ENCODE measurements around the gene DENND1A. TPM values are rescaled to one million over a fixed set of nuclear protein-coding genes. Genes with fewer than 3 reads are reported as not detected.

DENND1A gene
- total RNA-seq, 1 experiment from 2014 or later: 23.5 TPM

DNA sequence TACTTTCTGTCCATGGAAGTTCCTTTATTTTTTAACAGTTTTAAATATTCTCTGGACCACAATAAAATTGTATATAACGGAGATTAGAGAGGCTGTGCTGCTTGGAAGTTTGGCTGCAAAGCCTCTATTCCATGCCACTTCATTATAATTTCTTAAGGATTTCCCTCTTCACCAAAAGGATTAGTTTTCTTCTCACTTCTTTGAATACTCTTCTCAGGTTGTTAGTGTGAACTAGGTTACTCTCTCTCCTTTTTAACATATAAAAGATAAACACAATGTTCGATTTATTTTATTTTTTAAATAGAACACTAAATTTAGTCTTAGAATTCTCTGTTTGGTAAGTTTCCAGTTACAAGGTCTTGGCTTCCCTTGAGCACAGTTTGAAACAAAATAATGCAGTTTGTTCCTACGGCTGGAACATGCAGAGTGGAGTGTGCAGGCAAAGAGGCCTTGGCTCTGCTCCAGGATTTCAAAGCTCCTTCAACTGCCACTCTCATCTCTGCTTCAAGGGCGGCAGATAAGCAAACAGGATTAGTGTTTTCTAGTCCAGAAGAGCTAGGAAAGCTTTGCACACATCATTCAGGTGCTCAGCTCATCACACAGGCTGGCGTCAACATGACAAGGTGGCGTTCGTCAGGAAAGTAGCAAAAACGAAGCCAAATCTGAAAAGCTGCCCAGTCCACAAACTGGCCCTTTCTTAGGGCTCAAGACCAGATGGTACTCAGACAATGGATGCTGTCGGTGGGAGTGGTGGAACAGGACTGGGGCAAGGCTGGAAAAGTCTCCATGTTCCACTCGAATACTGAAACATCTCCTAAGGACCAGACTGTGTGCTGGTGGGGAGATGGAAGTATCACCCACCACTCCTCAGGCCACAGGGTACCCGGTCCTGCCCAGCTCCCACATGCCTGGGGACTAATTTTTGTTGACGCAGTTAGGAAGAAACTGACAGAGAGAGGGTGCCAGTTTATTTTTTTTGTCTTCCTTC lies 287.3 kb downstream of the DENND1A start:
- no peak for DNase-seq (ENCODE audit: low spot score)
- peaks cover 14% of the 10 kb centered on the region for H3K4me1 Mint-ChIP-seq
- ChIA-PET POLR2A (no interaction called here), CTCF (no interaction called here)
- no peak overlapping the region for H3K27ac Mint-ChIP-seq
- H3K9me3 Mint-ChIP-seq: no peaks in the 10 kb centered on the region
- H3K36me3 Mint-ChIP-seq: no peaks in the 10 kb centered on the region
- TF ChIP-seq, protein P1, sequence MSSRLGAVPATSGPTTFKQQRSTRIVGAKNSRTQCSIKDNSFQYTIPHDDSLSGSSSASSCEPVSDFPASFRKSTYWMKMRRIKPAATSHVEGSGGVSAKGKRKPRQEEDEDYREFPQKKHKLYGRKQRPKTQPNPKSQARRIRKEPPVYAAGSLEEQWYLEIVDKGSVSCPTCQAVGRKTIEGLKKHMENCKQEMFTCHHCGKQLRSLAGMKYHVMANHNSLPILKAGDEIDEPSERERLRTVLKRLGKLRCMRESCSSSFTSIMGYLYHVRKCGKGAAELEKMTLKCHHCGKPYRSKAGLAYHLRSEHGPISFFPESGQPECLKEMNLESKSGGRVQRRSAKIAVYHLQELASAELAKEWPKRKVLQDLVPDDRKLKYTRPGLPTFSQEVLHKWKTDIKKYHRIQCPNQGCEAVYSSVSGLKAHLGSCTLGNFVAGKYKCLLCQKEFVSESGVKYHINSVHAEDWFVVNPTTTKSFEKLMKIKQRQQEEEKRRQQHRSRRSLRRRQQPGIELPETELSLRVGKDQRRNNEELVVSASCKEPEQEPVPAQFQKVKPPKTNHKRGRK (CRISPR knock-in tag; IDR thresholded peaks at IDR 0.05; ENCODE audit: borderline replicate concordance): no peak
- TF ChIP-seq ZNF396 (CRISPR knock-in tag; IDR thresholded peaks at IDR 0.05; ENCODE audit: borderline replicate concordance) (no peak), NFYB (CRISPR knock-in tag; conservative IDR thresholded peaks at IDR 0.05; ENCODE audit: low read depth) (no peak), NR2C2 (CRISPR knock-in tag; IDR thresholded peaks at IDR 0.05) (no peak), GRHL2 (CRISPR knock-in tag; IDR thresholded peaks at IDR 0.05; ENCODE audit: insufficient replicate concordance, severe bottlenecking) (no peak), NFATC4 (CRISPR knock-in tag; IDR thresholded peaks at IDR 0.05) (no peak)
- TF ChIP-seq, protein P2, sequence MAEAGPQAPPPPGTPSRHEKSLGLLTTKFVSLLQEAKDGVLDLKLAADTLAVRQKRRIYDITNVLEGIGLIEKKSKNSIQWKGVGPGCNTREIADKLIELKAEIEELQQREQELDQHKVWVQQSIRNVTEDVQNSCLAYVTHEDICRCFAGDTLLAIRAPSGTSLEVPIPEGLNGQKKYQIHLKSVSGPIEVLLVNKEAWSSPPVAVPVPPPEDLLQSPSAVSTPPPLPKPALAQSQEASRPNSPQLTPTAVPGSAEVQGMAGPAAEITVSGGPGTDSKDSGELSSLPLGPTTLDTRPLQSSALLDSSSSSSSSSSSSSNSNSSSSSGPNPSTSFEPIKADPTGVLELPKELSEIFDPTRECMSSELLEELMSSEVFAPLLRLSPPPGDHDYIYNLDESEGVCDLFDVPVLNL (CRISPR knock-in tag; IDR thresholded peaks at IDR 0.05; ENCODE audit: borderline replicate concordance, low read depth): no peak
- TF ChIP-seq, protein P3, sequence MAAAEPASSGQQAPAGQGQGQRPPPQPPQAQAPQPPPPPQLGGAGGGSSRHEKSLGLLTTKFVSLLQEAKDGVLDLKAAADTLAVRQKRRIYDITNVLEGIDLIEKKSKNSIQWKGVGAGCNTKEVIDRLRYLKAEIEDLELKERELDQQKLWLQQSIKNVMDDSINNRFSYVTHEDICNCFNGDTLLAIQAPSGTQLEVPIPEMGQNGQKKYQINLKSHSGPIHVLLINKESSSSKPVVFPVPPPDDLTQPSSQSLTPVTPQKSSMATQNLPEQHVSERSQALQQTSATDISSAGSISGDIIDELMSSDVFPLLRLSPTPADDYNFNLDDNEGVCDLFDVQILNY (CRISPR knock-in tag; IDR thresholded peaks at IDR 0.05): no peak
- TF ChIP-seq, protein P4, sequence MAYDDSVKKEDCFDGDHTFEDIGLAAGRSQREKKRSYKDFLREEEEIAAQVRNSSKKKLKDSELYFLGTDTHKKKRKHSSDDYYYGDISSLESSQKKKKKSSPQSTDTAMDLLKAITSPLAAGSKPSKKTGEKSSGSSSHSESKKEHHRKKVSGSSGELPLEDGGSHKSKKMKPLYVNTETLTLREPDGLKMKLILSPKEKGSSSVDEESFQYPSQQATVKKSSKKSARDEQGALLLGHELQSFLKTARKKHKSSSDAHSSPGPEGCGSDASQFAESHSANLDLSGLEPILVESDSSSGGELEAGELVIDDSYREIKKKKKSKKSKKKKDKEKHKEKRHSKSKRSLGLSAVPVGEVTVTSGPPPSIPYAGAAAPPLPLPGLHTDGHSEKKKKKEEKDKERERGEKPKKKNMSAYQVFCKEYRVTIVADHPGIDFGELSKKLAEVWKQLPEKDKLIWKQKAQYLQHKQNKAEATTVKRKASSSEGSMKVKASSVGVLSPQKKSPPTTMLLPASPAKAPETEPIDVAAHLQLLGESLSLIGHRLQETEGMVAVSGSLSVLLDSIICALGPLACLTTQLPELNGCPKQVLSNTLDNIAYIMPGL (CRISPR knock-in tag; IDR thresholded peaks at IDR 0.05): no peak
- TF ChIP-seq, protein P5, sequence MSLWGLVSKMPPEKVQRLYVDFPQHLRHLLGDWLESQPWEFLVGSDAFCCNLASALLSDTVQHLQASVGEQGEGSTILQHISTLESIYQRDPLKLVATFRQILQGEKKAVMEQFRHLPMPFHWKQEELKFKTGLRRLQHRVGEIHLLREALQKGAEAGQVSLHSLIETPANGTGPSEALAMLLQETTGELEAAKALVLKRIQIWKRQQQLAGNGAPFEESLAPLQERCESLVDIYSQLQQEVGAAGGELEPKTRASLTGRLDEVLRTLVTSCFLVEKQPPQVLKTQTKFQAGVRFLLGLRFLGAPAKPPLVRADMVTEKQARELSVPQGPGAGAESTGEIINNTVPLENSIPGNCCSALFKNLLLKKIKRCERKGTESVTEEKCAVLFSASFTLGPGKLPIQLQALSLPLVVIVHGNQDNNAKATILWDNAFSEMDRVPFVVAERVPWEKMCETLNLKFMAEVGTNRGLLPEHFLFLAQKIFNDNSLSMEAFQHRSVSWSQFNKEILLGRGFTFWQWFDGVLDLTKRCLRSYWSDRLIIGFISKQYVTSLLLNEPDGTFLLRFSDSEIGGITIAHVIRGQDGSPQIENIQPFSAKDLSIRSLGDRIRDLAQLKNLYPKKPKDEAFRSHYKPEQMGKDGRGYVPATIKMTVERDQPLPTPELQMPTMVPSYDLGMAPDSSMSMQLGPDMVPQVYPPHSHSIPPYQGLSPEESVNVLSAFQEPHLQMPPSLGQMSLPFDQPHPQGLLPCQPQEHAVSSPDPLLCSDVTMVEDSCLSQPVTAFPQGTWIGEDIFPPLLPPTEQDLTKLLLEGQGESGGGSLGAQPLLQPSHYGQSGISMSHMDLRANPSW (CRISPR knock-in tag; conservative IDR thresholded peaks at IDR 0.05; ENCODE audit: low read depth): no peak
- ATAC-seq: no peak
- no peak overlapping the region for H3K4me3 Mint-ChIP-seq
- H3K27me3 Mint-ChIP-seq (ENCODE audit: low read depth): no peaks in the 10 kb centered on the region

DNA sequence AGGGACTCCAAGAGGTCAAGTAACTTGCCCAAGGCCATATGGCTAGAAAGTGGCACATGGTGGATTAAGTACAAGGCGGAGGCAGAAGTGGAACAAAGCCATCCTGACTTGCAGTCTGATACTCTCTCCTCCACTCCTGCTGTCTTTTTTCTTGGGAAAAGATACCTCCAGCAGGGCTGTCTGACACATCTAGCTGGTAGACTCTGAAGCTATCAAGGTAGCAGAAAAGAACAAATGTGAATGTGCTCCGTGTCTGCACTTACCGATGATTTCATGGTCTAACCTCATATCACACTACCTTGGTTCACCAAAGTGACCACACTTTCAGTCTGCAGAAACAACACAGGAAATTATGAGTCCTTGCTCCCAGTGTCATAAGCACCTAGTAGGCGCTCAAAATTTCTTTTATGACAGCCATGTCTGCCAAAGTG lies 289.1 kb downstream of the DENND1A start:
- ChIA-PET CTCF (no interaction called here), POLR2A (interaction anchor here (0.5 kb wide), 1 partner anchor 9 kb away, joined by 3 read pairs; no protein-coding TSS in a partner anchor)
- ATAC-seq (no peak), DNase-seq (ENCODE audit: low spot score) (no peak)
- H3K4me3 Mint-ChIP-seq: no peak overlapping the region
- H3K27ac Mint-ChIP-seq: no peak overlapping the region
- no peaks in the 10 kb centered on the region for H3K27me3 Mint-ChIP-seq (ENCODE audit: low read depth)
- peaks cover 14% of the 10 kb centered on the region for H3K4me1 Mint-ChIP-seq
- H3K9me3 Mint-ChIP-seq: no peaks in the 10 kb centered on the region
- no peaks in the 10 kb centered on the region for H3K36me3 Mint-ChIP-seq
- no peak for TF ChIP-seq NR3C1 (CRISPR knock-in tag; conservative IDR thresholded peaks at IDR 0.05; ENCODE audit: low read depth)
- TF ChIP-seq, protein P6, sequence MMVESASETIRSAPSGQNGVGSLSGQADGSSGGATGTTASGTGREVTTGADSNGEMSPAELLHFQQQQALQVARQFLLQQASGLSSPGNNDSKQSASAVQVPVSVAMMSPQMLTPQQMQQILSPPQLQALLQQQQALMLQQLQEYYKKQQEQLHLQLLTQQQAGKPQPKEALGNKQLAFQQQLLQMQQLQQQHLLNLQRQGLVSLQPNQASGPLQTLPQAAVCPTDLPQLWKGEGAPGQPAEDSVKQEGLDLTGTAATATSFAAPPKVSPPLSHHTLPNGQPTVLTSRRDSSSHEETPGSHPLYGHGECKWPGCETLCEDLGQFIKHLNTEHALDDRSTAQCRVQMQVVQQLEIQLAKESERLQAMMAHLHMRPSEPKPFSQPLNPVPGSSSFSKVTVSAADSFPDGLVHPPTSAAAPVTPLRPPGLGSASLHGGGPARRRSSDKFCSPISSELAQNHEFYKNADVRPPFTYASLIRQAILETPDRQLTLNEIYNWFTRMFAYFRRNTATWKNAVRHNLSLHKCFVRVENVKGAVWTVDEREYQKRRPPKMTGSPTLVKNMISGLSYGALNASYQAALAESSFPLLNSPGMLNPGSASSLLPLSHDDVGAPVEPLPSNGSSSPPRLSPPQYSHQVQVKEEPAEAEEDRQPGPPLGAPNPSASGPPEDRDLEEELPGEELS (CRISPR knock-in tag; IDR thresholded peaks at IDR 0.05): no peak
- TF ChIP-seq, protein P7, sequence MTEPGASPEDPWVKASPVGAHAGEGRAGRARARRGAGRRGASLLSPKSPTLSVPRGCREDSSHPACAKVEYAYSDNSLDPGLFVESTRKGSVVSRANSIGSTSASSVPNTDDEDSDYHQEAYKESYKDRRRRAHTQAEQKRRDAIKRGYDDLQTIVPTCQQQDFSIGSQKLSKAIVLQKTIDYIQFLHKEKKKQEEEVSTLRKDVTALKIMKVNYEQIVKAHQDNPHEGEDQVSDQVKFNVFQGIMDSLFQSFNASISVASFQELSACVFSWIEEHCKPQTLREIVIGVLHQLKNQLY (CRISPR knock-in tag; IDR thresholded peaks at IDR 0.05): no peak
- TF ChIP-seq, protein P8, sequence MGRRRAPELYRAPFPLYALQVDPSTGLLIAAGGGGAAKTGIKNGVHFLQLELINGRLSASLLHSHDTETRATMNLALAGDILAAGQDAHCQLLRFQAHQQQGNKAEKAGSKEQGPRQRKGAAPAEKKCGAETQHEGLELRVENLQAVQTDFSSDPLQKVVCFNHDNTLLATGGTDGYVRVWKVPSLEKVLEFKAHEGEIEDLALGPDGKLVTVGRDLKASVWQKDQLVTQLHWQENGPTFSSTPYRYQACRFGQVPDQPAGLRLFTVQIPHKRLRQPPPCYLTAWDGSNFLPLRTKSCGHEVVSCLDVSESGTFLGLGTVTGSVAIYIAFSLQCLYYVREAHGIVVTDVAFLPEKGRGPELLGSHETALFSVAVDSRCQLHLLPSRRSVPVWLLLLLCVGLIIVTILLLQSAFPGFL (CRISPR knock-in tag; IDR thresholded peaks at IDR 0.05; ENCODE audit: borderline replicate concordance): no peak
- TF ChIP-seq ZNF396 (CRISPR knock-in tag; IDR thresholded peaks at IDR 0.05; ENCODE audit: borderline replicate concordance): no peak
- TF ChIP-seq, protein P9, sequence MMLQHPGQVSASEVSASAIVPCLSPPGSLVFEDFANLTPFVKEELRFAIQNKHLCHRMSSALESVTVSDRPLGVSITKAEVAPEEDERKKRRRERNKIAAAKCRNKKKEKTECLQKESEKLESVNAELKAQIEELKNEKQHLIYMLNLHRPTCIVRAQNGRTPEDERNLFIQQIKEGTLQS (CRISPR knock-in tag; conservative IDR thresholded peaks at IDR 0.05): no peak
- TF ChIP-seq, protein P10, sequence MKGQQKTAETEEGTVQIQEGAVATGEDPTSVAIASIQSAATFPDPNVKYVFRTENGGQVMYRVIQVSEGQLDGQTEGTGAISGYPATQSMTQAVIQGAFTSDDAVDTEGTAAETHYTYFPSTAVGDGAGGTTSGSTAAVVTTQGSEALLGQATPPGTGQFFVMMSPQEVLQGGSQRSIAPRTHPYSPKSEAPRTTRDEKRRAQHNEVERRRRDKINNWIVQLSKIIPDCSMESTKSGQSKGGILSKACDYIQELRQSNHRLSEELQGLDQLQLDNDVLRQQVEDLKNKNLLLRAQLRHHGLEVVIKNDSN (CRISPR knock-in tag; IDR thresholded peaks at IDR 0.05): no peak
- no peak for TF ChIP-seq JUN (CRISPR knock-in tag; IDR thresholded peaks at IDR 0.05)
- no peak for TF ChIP-seq GABPB1 (CRISPR knock-in tag; IDR thresholded peaks at IDR 0.05)
